ENCODE measurements around the gene DCAF8L1. TPM values are rescaled to one million over a fixed set of nuclear protein-coding genes. Genes with fewer than 3 reads are reported as not detected.
"Not testable (repeated sequence)": the region's sequence is repeated elsewhere in the genome, so short reads cannot be mapped to it uniquely, and the experiment has no call there.

The DCAF8L1 gene
- total RNA-seq, 1 donor from 2014 or later = not detected

- no peak for DNase-seq (ENCODE audit: low spot score)
- TF ChIP-seq CTCF (IDR thresholded peaks at IDR 0.05) = no peak
- Mint-ChIP-seq H3K27me3 (ENCODE audit: low read depth) (peaks cover 6% of the 10 kb centered on the region), H3K4me3 (ENCODE audit: unreplicated experiment) (no peak overlapping the region), H3K36me3 (ENCODE audit: low read depth) (no peaks in the 10 kb centered on the region), H3K27ac (ENCODE audit: unreplicated experiment) (no peak overlapping the region), H3K9me3 (ENCODE audit: low read depth) (no peaks in the 10 kb centered on the region), H3K4me1 (ENCODE audit: low read depth) (no peaks in the 10 kb centered on the region)
Measured at GRCh38 chrX:27998666-27999065, 17.4 kb upstream of the DCAF8L1 start.

DNA sequence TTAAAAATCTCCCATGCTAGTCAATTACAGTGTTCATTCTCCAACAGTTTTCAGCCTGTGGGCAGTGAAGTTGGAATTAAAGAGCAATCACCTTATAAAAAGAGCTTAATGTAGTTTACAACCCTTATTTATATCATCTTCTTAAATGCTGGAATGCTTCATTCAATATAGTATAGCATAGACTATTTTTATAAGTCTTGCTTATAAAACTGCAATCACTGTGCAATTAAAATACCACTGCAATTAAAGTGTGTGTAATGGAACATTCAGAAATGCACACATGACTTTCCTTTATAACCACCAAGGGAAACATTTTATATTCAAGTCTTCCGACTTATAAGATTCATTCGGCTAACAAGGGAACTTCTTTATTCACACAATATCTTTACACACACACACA lies 16.4 kb upstream of the DCAF8L1 start:
- Mint-ChIP-seq H3K36me3 (ENCODE audit: low read depth) (no peaks in the 10 kb centered on the region), H3K27me3 (ENCODE audit: low read depth) (peaks cover 3% of the 10 kb centered on the region), H3K4me1 (ENCODE audit: low read depth) (no peaks in the 10 kb centered on the region), H3K9me3 (ENCODE audit: low read depth) (no peaks in the 10 kb centered on the region), H3K4me3 (ENCODE audit: unreplicated experiment) (no peak overlapping the region), H3K27ac (ENCODE audit: unreplicated experiment) (no peak overlapping the region)
- TF ChIP-seq CTCF (IDR thresholded peaks at IDR 0.05) = no peak
- no peak for DNase-seq (ENCODE audit: low spot score)

GRCh38 chrX:27996132-27996531 lies 14.9 kb upstream of the DCAF8L1 start:
- H3K27ac Mint-ChIP-seq (ENCODE audit: unreplicated experiment) = no peak overlapping the region
- peaks cover 3% of the 10 kb centered on the region for H3K27me3 Mint-ChIP-seq (ENCODE audit: low read depth)
- H3K4me1 Mint-ChIP-seq (ENCODE audit: low read depth) = no peaks in the 10 kb centered on the region
- DNase-seq (ENCODE audit: low spot score) = no peak
- TF ChIP-seq CTCF (IDR thresholded peaks at IDR 0.05) = no peak
- no peak overlapping the region for H3K4me3 Mint-ChIP-seq (ENCODE audit: unreplicated experiment)
- H3K9me3 Mint-ChIP-seq (ENCODE audit: low read depth) = no peaks in the 10 kb centered on the region
- H3K36me3 Mint-ChIP-seq (ENCODE audit: low read depth) = no peaks in the 10 kb centered on the region

DNA sequence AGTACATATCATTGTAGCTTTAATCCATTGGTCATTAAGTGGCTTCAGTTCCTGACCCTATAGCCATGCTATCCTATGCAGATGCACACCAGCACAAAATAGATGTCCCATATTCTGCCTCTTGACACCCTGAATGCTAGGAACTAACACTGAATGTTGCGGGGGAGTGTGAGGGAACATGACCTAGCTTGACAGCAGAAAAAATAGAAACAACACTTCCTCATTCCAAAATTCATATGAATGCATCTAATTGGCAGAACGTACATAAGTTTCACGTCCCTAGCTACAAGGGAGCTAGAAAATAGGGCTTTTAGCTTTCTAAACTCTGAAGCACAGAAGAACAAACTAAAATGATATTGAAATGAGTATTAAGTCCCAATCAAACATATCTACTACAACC lies 14.4 kb upstream of the DCAF8L1 start:
- no peaks in the 10 kb centered on the region for H3K9me3 Mint-ChIP-seq (ENCODE audit: low read depth)
- H3K27me3 Mint-ChIP-seq (ENCODE audit: low read depth) = peaks cover 3% of the 10 kb centered on the region
- no peak overlapping the region for H3K27ac Mint-ChIP-seq (ENCODE audit: unreplicated experiment)
- no peaks in the 10 kb centered on the region for H3K4me1 Mint-ChIP-seq (ENCODE audit: low read depth)
- H3K4me3 Mint-ChIP-seq (ENCODE audit: unreplicated experiment) = no peak overlapping the region
- no peak for TF ChIP-seq CTCF (IDR thresholded peaks at IDR 0.05)
- H3K36me3 Mint-ChIP-seq (ENCODE audit: low read depth) = no peaks in the 10 kb centered on the region
- no peak for DNase-seq (ENCODE audit: low spot score)

DNA sequence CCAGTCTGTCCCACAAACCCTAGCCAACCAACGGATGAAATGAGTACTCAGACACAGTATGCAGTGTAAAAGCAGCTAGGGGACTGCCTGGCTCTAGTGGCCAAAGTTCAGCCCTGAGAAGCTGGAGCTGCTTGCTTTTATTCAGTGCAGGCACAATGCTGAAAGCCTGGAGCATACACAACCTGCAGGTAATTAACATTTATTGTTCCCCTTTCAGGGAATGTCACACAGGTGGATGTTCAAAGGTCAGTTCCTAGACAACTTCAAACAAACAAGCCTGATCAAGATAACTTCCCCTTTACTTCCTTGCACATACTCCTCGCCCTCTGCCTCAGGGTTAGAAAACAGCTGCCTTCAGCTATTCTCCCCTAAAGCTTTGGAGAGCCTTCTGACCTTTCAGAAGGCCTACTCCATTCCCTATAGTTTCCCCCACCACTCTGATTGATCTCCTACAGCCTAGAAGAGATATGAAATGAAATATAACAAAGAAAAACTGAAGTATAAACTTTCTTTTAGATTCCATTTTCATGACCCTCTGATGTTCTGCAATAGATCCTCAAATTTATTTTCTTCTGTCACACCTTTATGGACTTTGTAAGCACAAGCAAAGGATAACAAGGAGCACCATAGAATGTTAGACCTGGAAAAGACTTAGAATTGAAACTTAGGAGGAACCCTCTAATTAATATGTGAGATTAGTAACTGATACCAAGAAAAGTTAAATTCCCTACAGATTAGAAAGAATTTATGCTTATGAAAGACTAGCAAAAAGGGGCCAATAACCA lies 6.8 kb upstream of the DCAF8L1 start:
- H3K27ac Mint-ChIP-seq (ENCODE audit: unreplicated experiment) = no peak overlapping the region
- H3K27me3 Mint-ChIP-seq (ENCODE audit: low read depth) = peaks cover 2% of the 10 kb centered on the region
- no peak for TF ChIP-seq CTCF (IDR thresholded peaks at IDR 0.05)
- H3K36me3 Mint-ChIP-seq (ENCODE audit: low read depth) = no peaks in the 10 kb centered on the region
- H3K9me3 Mint-ChIP-seq (ENCODE audit: low read depth) = peaks cover 5% of the 10 kb centered on the region
- no peak overlapping the region for H3K4me3 Mint-ChIP-seq (ENCODE audit: unreplicated experiment)
- H3K4me1 Mint-ChIP-seq (ENCODE audit: low read depth) = no peaks in the 10 kb centered on the region
- no peak for DNase-seq (ENCODE audit: low spot score)

DNA sequence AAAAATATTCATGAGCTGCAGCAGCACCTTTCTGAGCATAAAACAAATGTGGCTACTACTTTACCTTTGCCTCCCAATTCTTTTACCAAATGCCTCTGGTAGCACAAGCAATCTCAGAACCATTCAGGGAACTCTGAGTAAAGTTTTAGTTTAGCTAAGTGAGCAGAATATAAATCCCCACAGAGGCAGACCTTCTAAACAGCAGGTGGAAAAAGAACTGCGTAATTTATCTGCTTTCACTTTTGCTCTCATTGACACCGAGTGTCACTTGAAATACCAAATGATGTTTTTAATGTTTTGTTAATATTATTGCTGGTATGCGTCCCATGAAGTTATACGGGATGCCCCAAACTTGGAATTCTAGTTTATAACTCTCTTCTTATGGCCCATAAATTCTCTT lies 4.3 kb downstream of the DCAF8L1 start:
- H3K36me3 Mint-ChIP-seq (ENCODE audit: low read depth); H3K27ac Mint-ChIP-seq (ENCODE audit: unreplicated experiment); H3K4me3 Mint-ChIP-seq (ENCODE audit: unreplicated experiment); H3K27me3 Mint-ChIP-seq (ENCODE audit: low read depth); H3K9me3 Mint-ChIP-seq (ENCODE audit: low read depth); H3K4me1 Mint-ChIP-seq (ENCODE audit: low read depth); DNase-seq (ENCODE audit: low spot score): not testable (repeated sequence)

All from chondrocyte (in vitro differentiated cells).